GM12878 (cell line): Measurements from ENCODE around the gene LRGUK. TPM values are rescaled to one million over a fixed set of nuclear protein-coding genes. Genes with fewer than 3 reads are reported as not detected.

ENCODE experiments used
- ATAC-seq: fragments of 200-7000 bp; cut with Tn5 transposase; 3 replicates; pipeline ENCODE4 v1.9.1; 2020; ENCODE audit warnings: mild to moderate bottlenecking, moderate library complexity
- BruUV-seq: library from RNA; stranded (reverse); fragments of 400-500 nt; replicated peaks from 2 replicates; lab custom pipeline; 2021; lab: Mats Ljungman, UMichigan
- CTCF ChIA-PET: fragments of 300-600 bp; sonication (Branson Sonifier 250); formaldehyde crosslinking; extraction: SDS; loops from one replicate; lab custom pipeline; 2021; ENCODE audit warnings: inconsistent platforms; lab: Yijun Ruan, JAX
- POLR2A ChIA-PET: fragments of 350-600 bp; formaldehyde crosslinking; extraction: SDS; loops from one replicate; lab custom pipeline; 2021; ENCODE audit warnings: inconsistent platforms; lab: Charles Lee
- RAD21 ChIA-PET: fragments of 300-600 bp; sonication (Branson Sonifier 250); formaldehyde crosslinking; loops from one replicate; lab custom pipeline; 2023; ENCODE audit warnings: antibody characterized with exemption; ENCODE audit not compliant: unreplicated experiment; lab: Charles Lee
- SMC1A ChIA-PET: fragments of 300-600 bp; sonication (Branson Sonifier 250); formaldehyde crosslinking; loops from one replicate; lab custom pipeline; 2023; ENCODE audit not compliant: unreplicated experiment, uncharacterized antibody; lab: Charles Lee
- DNase-seq: peaks from one replicate; pipeline ENCODE4 v3.0.0-alpha.2; 2011; ENCODE audit warnings: low read depth, low spot score
- FAIRE-seq: peaks from 3 replicates; lab custom pipeline; 2011; peaks lifted over from hg19 to GRCh38; lab: Jason Lieb, UNC
- H2AFZ ChIP-seq: 2 replicates; pipeline ENCODE4 v1.6.0; 2011; ENCODE audit warnings: low read depth, low read length, control low read depth; ENCODE audit not compliant: control insufficient read depth
- H3K27ac ChIP-seq: 2 replicates; pipeline ENCODE4 v1.5.1; 2011; ENCODE audit warnings: control low read depth; ENCODE audit not compliant: control insufficient read depth, insufficient read depth
- H3K27me3 ChIP-seq, 2 experiments: replicated peaks in 1 of 2; 2 replicates each; pipeline versions ENCODE4 v1.6.0 to v1.6.1; 2011; ENCODE audit warnings: low read length in 1 of 2; ENCODE audit not compliant: control insufficient read depth in 2 of 2, insufficient read depth in 2 of 2
- H3K36me3 ChIP-seq, 2 experiments: 2 replicates each; pipeline ENCODE4 v1.5.1; 2011; ENCODE audit warnings: low read length in 1 of 2; ENCODE audit not compliant: control insufficient read depth in 2 of 2, insufficient read depth in 2 of 2
- H3K4me1 ChIP-seq: 2 replicates; pipeline ENCODE4 v1.6.1; 2011; ENCODE audit warnings: mild to moderate bottlenecking, low read length, moderate library complexity, mixed read lengths; ENCODE audit not compliant: control insufficient read depth, insufficient read depth
- H3K4me2 ChIP-seq: 2 replicates; pipeline ENCODE4 v1.6.0; 2011; ENCODE audit warnings: control low read depth; ENCODE audit not compliant: control insufficient read depth, insufficient read depth
- H3K4me3 ChIP-seq: fragments of 200-600 bp; sonication (generic); 2 replicates; pipeline ENCODE4 v1.5.1; 2016
- H3K79me2 ChIP-seq: 2 replicates; pipeline ENCODE4 v1.6.0; 2011; ENCODE audit warnings: low read length; ENCODE audit not compliant: control insufficient read depth, insufficient read depth
- H3K9ac ChIP-seq: 2 replicates; pipeline ENCODE4 v1.8.0; 2011; ENCODE audit warnings: low read length, control low read depth, mixed read lengths; ENCODE audit not compliant: control insufficient read depth, insufficient read depth
- H3K9me3 ChIP-seq: replicated peaks from 3 replicates; pipeline ENCODE4 v1.5.1; 2011; ENCODE audit warnings: mild to moderate bottlenecking, low read length; ENCODE audit not compliant: control insufficient read depth, insufficient read depth
- H4K20me1 ChIP-seq: 2 replicates; pipeline ENCODE4 v1.6.0; 2011; ENCODE audit not compliant: control insufficient read depth, insufficient read depth
- BACH1 ChIP-seq: fragments of 450-650 bp; IDR thresholded peaks from 2 replicates; pipeline ENCODE4 v1.6.1; 2017; ENCODE audit warnings: mild to moderate bottlenecking, borderline replicate concordance
- BMI1 ChIP-seq: fragments of 450-650 bp; IDR thresholded peaks from 2 replicates; pipeline ENCODE4 v1.6.1; 2016; ENCODE audit warnings: mild to moderate bottlenecking, moderate library complexity, borderline replicate concordance
- MTA2 ChIP-seq: fragments of 450-650 bp; IDR thresholded peaks from 2 replicates; pipeline ENCODE4 v1.6.1; 2016; ENCODE audit warnings: low read depth, mild to moderate bottlenecking, moderate library complexity
- RAD21 ChIP-seq: IDR thresholded peaks from 2 replicates; pipeline ENCODE4 v1.6.1; 2011; ENCODE audit warnings: mild to moderate bottlenecking, low read depth, low read length, moderate library complexity; ENCODE audit not compliant: insufficient read depth
- SMC3 ChIP-seq: IDR thresholded peaks from 2 replicates; pipeline ENCODE4 v1.6.1; 2011; ENCODE audit warnings: low read length, improper control_type of control experiment, borderline replicate concordance
- ZNF384 ChIP-seq: IDR thresholded peaks from 2 replicates; pipeline ENCODE4 v1.6.1; 2012; ENCODE audit warnings: low read depth, mild to moderate bottlenecking, low read length, improper control_type of control experiment, borderline replicate concordance
- whole genome bisulfite sequencing: methylation state at CpG from one replicate; pipeline ENCODE4 v1.1.6; 2016; ENCODE audit warnings: low lambda C conversion rate; ENCODE audit not compliant: insufficient replicate concordance, insufficient coverage; ENCODE audit errors: missing lambda C conversion rate; 5-methylcytosine and 5-hydroxymethylcytosine counted together
- in situ Hi-C: fragments of 300-500 bp; cut with MboI; formaldehyde crosslinking; loops from 9 replicates; pipeline ENCODE4 v1.14.3; 2018; ENCODE audit warnings: mixed read lengths
- intact Hi-C: fragments of 100-400 bp; cut with micrococcal nuclease; formaldehyde crosslinking; loops from one replicate; pipeline ENCODE4 v1.14.2; 2022; ENCODE audit not compliant: unreplicated experiment
- polyA plus RNA-seq, 11 experiments: library from polyadenylated mRNA; depleted of rRNA in 4 of 11; unstranded in 6 of 11; stranded (reverse) in 5 of 11; fragments of >200 nt; fragmentation: Nextera tagmentation in 4 of 11; fragmentation: Illumina TruSeq in 1 of 11; extraction: Ambion mirVana in 4 of 11; extraction: Trizol in 1 of 11; gene quantifications; 1 replicate in 1 of 11; 2 replicates in 10 of 11; pipeline versions ENCODE4 v1.2.1 to v1.2.3, GENCODE V29; 2011 to 2016; ENCODE audit warnings: inconsistent platforms in 2 of 11, missing spikeins in 2 of 11, low read depth in 1 of 11
- total RNA-seq, 4 experiments: library from RNA; depleted of rRNA in 3 of 4; stranded (reverse); fragments of >200 nt in 3 of 4; fragmentation: Illumina TruSeq in 1 of 4; extraction: Trizol in 1 of 4; gene quantifications; 2 replicates each; pipeline versions ENCODE4 v1.2.1 to v1.2.3, GENCODE V29; 2013 to 2021
- TF ChIP-seq, protein P1 (sequence below): IDR thresholded peaks from 2 replicates; pipeline ENCODE4 v1.6.1; 2012; ENCODE audit warnings: low read depth, low read length, improper control_type of control experiment
- TF ChIP-seq, protein P2 (sequence below): fragments of 450-650 bp; IDR thresholded peaks from 2 replicates; pipeline ENCODE4 v1.6.1; 2014; ENCODE audit warnings: mild to moderate bottlenecking

LRGUK gene
- total and polyA plus RNA-seq, 10 of the 15 experiments (the other 5 are each of a cell fraction or from before 2014, with no cell fraction given) = 0.04 to 0.14 (median 0.08) TPM; not detected in 3

DNA sequence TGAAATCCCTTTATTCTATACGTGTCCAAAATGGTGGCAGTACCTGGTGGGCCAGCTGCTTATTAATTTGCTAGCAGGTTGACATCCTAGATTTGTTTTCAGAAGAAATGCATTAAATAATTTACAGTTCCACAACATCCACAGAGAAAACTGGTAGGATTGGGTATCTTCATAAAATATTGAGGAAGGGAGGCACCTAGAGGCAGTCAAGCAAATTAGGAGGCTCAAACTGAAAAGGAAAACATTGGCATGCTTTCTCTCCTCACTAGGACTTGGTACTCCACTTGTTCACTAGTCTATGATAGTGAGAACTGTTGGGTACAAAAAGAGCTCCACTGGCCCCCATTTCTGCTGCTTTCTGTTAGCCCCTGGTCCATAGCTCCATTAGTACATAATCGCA is 18.3 kb upstream of the LRGUK start:
- H3K9me3 ChIP-seq = no peaks in the 10 kb centered on the region
- DNase-seq (no peak), ATAC-seq (no peak), FAIRE-seq (no peak)
- H3K4me3 ChIP-seq = no peak overlapping the region
- intact Hi-C loops = no loop called here
- in situ Hi-C loops = no loop called here
- no TSS peak for BruUV-seq
- H3K36me3 ChIP-seq = no peaks in the 10 kb centered on the region
- H4K20me1 ChIP-seq = no peaks in the 10 kb centered on the region
- 93% methylated on average over 2 of the region's 2 CpGs for WGBS
- ChIA-PET SMC1A (interaction anchor here (0.9 kb wide), 1 partner anchor 11 kb away, joined by 3 read pairs; no protein-coding TSS in a partner anchor), RAD21 (no interaction called here), POLR2A (no interaction called here), CTCF (interaction anchor here (0.9 kb wide), 1 partner anchor 32 kb away, joined by 3 read pairs; no protein-coding TSS in a partner anchor)
- no peak overlapping the region for H2AFZ ChIP-seq
- H3K27me3 ChIP-seq = no peaks in the 10 kb centered on the region
- TF ChIP-seq, protein P1, sequence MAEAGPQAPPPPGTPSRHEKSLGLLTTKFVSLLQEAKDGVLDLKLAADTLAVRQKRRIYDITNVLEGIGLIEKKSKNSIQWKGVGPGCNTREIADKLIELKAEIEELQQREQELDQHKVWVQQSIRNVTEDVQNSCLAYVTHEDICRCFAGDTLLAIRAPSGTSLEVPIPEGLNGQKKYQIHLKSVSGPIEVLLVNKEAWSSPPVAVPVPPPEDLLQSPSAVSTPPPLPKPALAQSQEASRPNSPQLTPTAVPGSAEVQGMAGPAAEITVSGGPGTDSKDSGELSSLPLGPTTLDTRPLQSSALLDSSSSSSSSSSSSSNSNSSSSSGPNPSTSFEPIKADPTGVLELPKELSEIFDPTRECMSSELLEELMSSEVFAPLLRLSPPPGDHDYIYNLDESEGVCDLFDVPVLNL = no peak
- TF ChIP-seq RAD21 = 0 out of 2 replicates have a peak, but pooled peaks have one; percentile 6
- no peak for TF ChIP-seq ZNF384
- TF ChIP-seq MTA2 = no peak
- TF ChIP-seq, protein P2, sequence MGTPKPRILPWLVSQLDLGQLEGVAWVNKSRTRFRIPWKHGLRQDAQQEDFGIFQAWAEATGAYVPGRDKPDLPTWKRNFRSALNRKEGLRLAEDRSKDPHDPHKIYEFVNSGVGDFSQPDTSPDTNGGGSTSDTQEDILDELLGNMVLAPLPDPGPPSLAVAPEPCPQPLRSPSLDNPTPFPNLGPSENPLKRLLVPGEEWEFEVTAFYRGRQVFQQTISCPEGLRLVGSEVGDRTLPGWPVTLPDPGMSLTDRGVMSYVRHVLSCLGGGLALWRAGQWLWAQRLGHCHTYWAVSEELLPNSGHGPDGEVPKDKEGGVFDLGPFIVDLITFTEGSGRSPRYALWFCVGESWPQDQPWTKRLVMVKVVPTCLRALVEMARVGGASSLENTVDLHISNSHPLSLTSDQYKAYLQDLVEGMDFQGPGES = no peak
- H3K79me2 ChIP-seq = no peaks in the 10 kb centered on the region
- H3K4me1 ChIP-seq = no peaks in the 10 kb centered on the region
- H3K27ac ChIP-seq = no peak overlapping the region
- H3K9ac ChIP-seq = no peak overlapping the region
- H3K4me2 ChIP-seq = no peak overlapping the region

DNA sequence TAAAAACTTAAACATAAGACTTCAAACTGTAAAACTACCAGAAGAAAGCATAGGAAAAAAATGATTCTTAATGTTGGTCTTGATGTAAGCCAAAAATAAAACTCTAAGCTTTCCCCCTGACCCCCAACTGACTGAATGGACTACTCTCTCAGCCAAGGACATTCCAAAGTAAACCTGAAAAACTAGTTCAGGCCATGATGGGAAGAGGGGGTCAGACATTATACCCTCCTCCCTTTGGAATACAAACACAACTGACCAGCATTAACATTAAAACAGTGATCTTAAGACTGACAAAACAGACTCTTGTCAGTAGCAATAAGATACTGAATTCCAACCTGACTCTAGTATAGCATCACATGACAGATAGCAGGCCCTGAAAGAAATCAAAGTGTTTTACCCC is 13.5 kb upstream of the LRGUK start:
- RAD21 ChIA-PET = no interaction called here
- DNase-seq (no peak), FAIRE-seq (no peak), ATAC-seq (no peak)
- no TSS peak for BruUV-seq
- TF ChIP-seq RAD21 (no peak), BMI1 (no peak), SMC3 (no peak), BACH1 (no peak)
- no peak overlapping the region for H3K4me2 ChIP-seq
- no peaks in the 10 kb centered on the region for H4K20me1 ChIP-seq
- no peak overlapping the region for H3K9ac ChIP-seq
- SMC1A ChIA-PET = no interaction called here
- in situ Hi-C loops (no loop called here), intact Hi-C loops (no loop called here)
- CTCF ChIA-PET = no interaction called here
- no peak overlapping the region for H3K27ac ChIP-seq
- no peaks in the 10 kb centered on the region for H3K36me3 ChIP-seq
- H3K4me3 ChIP-seq = no peak overlapping the region
- no peaks in the 10 kb centered on the region for H3K9me3 ChIP-seq
- H3K27me3 ChIP-seq = no peaks in the 10 kb centered on the region
- H3K4me1 ChIP-seq = no peaks in the 10 kb centered on the region
- no peaks in the 10 kb centered on the region for H3K79me2 ChIP-seq
- no peak overlapping the region for H2AFZ ChIP-seq
- POLR2A ChIA-PET = interaction anchor here (0.6 kb wide), 1 partner anchor 1437 kb away, joined by 3 read pairs; no protein-coding TSS in a partner anchor
